Panc1 (cell line): Measurements from ENCODE around the gene ENOSF1.

Source experiments
- POLR2AphosphoS5 ChIP-seq: IDR thresholded peaks from 2 replicates; pipeline ENCODE4 v1.6.1; 2012; ENCODE audit warnings: mild to moderate bottlenecking, low read depth, low read length, moderate library complexity
- TCF7L2 ChIP-seq: IDR thresholded peaks from 2 replicates; pipeline ENCODE4 v1.6.1; 2011; ENCODE audit warnings: mild to moderate bottlenecking, low read depth, low read length, inconsistent platforms
- TF ChIP-seq, protein P1 (sequence below): fragments of 450-650 bp; IDR thresholded peaks from 2 replicates; pipeline ENCODE4 v1.5.1; 2017; ENCODE audit warnings: mild to moderate bottlenecking
- TF ChIP-seq, protein P2 (sequence below), 2 experiments: IDR thresholded peaks; 2 replicates each; pipeline ENCODE4 v1.6.1; 2011 to 2012; ENCODE audit warnings: low read depth in 2 of 2, control low read depth in 1 of 2, low read length in 1 of 2, mild to moderate bottlenecking in 1 of 2, moderate library complexity in 1 of 2; ENCODE audit not compliant: insufficient read depth in 1 of 2

GRCh38 chr18:713135-713490, 683 bp upstream of the ENOSF1 start:
- TF ChIP-seq, protein P1, sequence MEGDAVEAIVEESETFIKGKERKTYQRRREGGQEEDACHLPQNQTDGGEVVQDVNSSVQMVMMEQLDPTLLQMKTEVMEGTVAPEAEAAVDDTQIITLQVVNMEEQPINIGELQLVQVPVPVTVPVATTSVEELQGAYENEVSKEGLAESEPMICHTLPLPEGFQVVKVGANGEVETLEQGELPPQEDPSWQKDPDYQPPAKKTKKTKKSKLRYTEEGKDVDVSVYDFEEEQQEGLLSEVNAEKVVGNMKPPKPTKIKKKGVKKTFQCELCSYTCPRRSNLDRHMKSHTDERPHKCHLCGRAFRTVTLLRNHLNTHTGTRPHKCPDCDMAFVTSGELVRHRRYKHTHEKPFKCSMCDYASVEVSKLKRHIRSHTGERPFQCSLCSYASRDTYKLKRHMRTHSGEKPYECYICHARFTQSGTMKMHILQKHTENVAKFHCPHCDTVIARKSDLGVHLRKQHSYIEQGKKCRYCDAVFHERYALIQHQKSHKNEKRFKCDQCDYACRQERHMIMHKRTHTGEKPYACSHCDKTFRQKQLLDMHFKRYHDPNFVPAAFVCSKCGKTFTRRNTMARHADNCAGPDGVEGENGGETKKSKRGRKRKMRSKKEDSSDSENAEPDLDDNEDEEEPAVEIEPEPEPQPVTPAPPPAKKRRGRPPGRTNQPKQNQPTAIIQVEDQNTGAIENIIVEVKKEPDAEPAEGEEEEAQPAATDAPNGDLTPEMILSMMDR = no peak
- TF ChIP-seq POLR2AphosphoS5 (no peak), TCF7L2 (no peak)
- TF ChIP-seq, protein P2, sequence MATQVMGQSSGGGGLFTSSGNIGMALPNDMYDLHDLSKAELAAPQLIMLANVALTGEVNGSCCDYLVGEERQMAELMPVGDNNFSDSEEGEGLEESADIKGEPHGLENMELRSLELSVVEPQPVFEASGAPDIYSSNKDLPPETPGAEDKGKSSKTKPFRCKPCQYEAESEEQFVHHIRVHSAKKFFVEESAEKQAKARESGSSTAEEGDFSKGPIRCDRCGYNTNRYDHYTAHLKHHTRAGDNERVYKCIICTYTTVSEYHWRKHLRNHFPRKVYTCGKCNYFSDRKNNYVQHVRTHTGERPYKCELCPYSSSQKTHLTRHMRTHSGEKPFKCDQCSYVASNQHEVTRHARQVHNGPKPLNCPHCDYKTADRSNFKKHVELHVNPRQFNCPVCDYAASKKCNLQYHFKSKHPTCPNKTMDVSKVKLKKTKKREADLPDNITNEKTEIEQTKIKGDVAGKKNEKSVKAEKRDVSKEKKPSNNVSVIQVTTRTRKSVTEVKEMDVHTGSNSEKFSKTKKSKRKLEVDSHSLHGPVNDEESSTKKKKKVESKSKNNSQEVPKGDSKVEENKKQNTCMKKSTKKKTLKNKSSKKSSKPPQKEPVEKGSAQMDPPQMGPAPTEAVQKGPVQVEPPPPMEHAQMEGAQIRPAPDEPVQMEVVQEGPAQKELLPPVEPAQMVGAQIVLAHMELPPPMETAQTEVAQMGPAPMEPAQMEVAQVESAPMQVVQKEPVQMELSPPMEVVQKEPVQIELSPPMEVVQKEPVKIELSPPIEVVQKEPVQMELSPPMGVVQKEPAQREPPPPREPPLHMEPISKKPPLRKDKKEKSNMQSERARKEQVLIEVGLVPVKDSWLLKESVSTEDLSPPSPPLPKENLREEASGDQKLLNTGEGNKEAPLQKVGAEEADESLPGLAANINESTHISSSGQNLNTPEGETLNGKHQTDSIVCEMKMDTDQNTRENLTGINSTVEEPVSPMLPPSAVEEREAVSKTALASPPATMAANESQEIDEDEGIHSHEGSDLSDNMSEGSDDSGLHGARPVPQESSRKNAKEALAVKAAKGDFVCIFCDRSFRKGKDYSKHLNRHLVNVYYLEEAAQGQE (IDR thresholded peaks at IDR 0.05; ENCODE audit: insufficient read depth in 1 of 2, low read depth in 2 of 2, low read length in 1 of 2) = no peak
